Measurements from ENCODE around the gene PSMA2.
"Not testable (repeated sequence)": the region's sequence is repeated elsewhere in the genome, so short reads cannot be mapped to it uniquely, and the experiment has no call there.

Gene PSMA2

GRCh38 chr7:42900842-42901241, 31.1 kb downstream of the PSMA2 start:
- DNase-seq: no peak

DNA sequence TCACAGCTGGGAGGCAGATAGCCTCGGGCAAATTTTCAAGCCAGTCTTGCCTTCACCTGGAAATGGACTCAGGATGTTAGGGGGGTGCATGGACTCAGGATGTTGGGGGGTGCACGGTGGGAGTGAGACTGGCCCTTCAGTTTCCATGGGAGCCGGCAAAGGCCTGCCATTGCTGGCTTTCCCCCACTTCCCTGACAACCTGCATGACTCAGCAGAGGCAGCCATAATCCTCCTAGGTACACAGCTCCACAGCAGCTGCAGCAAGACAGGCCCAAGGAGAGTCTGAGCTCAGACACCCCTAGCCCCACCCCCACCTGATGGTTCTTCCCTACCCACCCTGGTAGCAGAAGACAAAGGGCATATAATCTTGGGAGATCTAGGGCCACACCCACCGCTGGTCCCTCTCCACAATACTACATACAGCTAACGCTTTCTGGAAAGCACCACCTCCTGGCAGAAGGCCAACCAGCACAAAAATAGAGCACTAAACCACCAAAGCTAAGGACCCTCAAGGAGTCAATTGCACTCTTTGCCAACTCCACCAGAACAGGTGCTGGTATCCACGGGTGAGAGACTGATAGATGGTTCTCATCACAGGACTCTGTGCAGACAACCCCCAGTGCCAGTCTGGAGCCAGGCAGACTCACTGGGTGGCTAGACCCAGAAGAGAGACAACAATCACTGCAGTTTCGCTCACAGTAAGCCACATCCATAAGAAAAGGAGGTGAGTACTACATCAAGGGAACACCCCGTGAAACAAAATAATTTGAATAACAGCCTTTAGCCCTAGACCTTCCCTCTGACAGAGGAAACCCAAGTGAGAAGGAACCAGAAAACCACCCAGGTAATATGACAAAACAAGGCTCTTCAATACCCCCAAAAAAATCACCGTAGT, 38.4 kb downstream of the PSMA2 start:
- DNase-seq: no peak

- DNase-seq: no peak
Measured at GRCh38 chr7:42886893-42887505, 45.0 kb downstream of the PSMA2 start.

GRCh38 chr7:42886129-42886528, 45.8 kb downstream of the PSMA2 start:
- no peak for DNase-seq

GRCh38 chr7:42885183-42885582, 46.8 kb downstream of the PSMA2 start:
- not testable (repeated sequence) for DNase-seq

DNA sequence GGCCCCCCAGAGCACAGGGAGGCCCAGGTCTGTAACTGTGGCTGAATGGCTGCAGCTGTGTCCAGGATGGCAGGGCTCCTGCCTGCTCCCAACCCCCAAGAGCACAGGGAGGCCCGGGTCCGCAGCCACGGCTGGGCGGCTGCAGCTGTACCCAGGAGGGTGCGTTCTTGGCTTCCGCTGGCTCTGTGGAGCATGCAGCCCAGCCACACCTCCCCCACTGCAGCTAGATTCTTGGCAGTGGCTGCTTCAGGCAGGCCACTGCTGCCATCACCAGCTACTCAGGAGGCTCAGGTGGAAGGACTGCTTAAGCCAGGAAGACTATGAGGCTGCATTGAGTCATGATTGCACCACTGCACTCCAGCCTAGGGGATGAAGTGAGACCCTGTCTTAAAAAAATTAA, 48.0 kb downstream of the PSMA2 start:
- DNase-seq: no peak

DNA sequence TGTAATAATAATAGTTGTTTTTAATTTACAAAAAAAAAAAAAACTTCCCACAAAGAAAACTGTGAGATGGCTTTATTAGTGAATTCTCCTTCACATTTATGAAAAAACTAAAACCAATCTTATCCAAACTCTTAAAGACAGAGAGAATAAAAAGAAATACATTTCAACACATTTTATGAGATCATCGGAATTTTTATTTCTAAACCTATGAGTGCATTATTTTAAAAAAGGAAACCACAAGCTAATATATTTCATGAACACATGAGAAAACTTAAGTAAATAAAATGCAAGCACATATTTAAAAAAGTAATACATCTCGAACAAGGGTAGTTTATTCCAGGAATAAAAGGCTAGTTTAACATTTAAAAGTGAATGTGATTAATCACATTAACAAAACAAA, 51.6 kb downstream of the PSMA2 start:
- no peak for DNase-seq

- DNase-seq: no peak
Measured at GRCh38 chr7:42878303-42878702, 53.7 kb downstream of the PSMA2 start.

- DNase-seq: no peak
Measured at GRCh38 chr7:42877862-42878261, 54.1 kb downstream of the PSMA2 start.

- DNase-seq: peak in 5 of 6 experiments; percentile 1 to 37 (median 18)
Measured at GRCh38 chr7:42876182-42877068, 55.5 kb downstream of the PSMA2 start.

DNA sequence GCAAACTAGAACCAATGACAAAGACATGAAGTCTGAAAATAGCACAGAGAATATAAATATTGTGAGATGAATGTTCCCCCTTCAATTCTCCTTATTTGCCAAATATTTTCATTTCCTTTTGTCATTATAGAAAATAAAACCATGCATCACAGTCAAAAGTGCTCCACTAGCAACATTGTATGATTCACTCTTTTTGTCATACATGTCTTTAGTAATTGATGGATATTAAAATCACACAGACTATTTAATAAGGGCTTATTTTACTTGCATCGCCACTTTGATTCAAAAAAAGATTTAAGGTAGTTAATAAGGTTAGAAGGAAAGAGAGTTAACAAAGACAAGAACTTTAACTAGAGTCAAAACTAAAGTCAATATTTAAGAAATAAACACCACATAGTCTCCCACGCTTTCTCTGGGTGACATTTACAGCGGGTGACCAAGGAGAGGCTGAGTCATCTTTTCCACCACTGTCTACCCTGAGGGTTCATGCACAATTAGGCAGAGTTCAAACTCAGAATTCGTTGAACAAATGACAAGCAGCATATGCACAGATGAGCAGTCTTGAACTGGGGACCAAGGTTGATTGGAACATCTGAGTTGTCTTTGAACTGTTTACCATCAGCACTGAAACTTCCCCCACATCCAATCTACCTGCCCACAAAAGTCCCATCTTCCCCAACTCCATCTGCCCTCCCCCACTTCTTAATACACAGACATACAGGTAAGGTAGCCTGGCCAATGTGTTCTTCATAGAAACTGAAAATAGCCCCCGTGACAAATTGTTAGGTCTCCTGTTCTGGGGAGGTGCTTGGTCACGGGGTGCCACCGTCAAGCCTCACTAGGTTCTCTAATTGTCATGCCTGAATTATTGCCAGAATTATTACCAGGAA, 62.6 kb downstream of the PSMA2 start:
- DNase-seq: no peak

GRCh38 chr7:42868480-42868879, 63.5 kb downstream of the PSMA2 start:
- DNase-seq: no peak

Measured in stimulated activated naive CD4-positive, alpha-beta T cell (primary cell).